ENCODE measurements around the gene WWOX.

GRCh38 chr16:78816499-78817195 lies 717.2 kb downstream of the WWOX start:
- no peak for TF ChIP-seq POLR2A (IDR thresholded peaks at IDR 0.05; ENCODE audit: low read length)
- TF ChIP-seq GATA1 (IDR thresholded peaks at IDR 0.05; ENCODE audit: low read depth, low read length) = no peak
